Esophagus muscularis mucosa (tissue), 4 donors: ENCODE results near the gene LAMB1. TPM values are rescaled to one million over a fixed set of nuclear protein-coding genes. Genes with fewer than 3 reads are reported as not detected.

Source experiments
- DNase-seq: peaks from one replicate; pipeline ENCODE4 v3.0.0-alpha.2; 2017; ENCODE audit errors: extremely low spot score
- H3K27ac ChIP-seq, 4 donors: fragments of 200-600 bp; sonication (generic); replicated peaks in 1 of 4; 1 replicate in 3 of 4; 2 replicates in 1 of 4; pipeline ENCODE4 v1.5.1; 2016 to 2019; ENCODE audit warnings: mild to moderate bottlenecking in 1 of 4
- H3K27me3 ChIP-seq, 4 donors: fragments of 200-600 bp; sonication (generic); one replicate each; pipeline versions ENCODE4 v1.5.1 to v1.6.0; 2016 to 2019
- H3K36me3 ChIP-seq, 4 donors: fragments of 200-600 bp; sonication (generic); one replicate each; pipeline ENCODE4 v1.5.1; 2016 to 2019
- H3K4me1 ChIP-seq, 4 donors: fragments of 200-600 bp; sonication (generic); one replicate each; pipeline ENCODE4 v1.5.1; 2016 to 2019
- H3K4me3 ChIP-seq, 4 donors: fragments of 200-600 bp; sonication (generic); 1 replicate in 2 of 4; 2 replicates in 2 of 4; pipeline ENCODE4 v1.5.1; 2016 to 2019; ENCODE audit warnings: mild to moderate bottlenecking in 4 of 4, moderate library complexity in 1 of 4
- H3K9me3 ChIP-seq, 4 donors: fragments of 200-600 bp; sonication (generic); 1 replicate in 3 of 4; 2 replicates in 1 of 4; pipeline ENCODE4 v1.5.1; 2016 to 2019
- CTCF ChIP-seq, 3 experiments: fragments of 200-600 bp in 2 of 3; fragments of 450-650 bp in 1 of 3; sonication (generic) in 2 of 3; IDR thresholded peaks; one replicate each; pipeline ENCODE4 v1.5.1; 2017 to 2019; ENCODE audit warnings: antibody characterized with exemption in 3 of 3, mild to moderate bottlenecking in 2 of 3, moderate library complexity in 1 of 3
- EP300 ChIP-seq: sonication (generic); formaldehyde crosslinking; IDR thresholded peaks from one replicate; pipeline ENCODE4 v1.6.1; 2017; ENCODE audit warnings: antibody characterized with exemption
- POLR2A ChIP-seq: fragments of 450-650 bp; IDR thresholded peaks from one replicate; pipeline ENCODE4 v1.6.1; 2017; ENCODE audit warnings: antibody characterized with exemption, moderate library complexity, mild to moderate bottlenecking, low read depth
- POLR2AphosphoS5 ChIP-seq, 2 donors: sonication (generic); formaldehyde crosslinking; IDR thresholded peaks; one replicate each; pipeline ENCODE4 v1.6.1; 2017; ENCODE audit warnings: antibody characterized with exemption in 2 of 2
- WGBS: methylation state at CpG from one replicate; pipeline ENCODE4 v1.1.5; 2018; 5-methylcytosine and 5-hydroxymethylcytosine counted together
- intact Hi-C: fragments of 100-400 bp; cut with DNase I; formaldehyde crosslinking; loops from one replicate; pipeline ENCODE4 v1.15.1; 2023
- small RNA-seq, 3 donors: library from RNA; depleted of rRNA; stranded (forward); fragments of <200 nt; gene quantifications; one replicate each; pipeline ENCODE3, GENCODE V24; 2016
- total RNA-seq, 4 donors: library from RNA; depleted of rRNA; stranded (reverse); fragments of >200 nt; gene quantifications; one replicate each; pipeline versions ENCODE4 v1.1.0 to v1.2.1, GENCODE V29; 2016

Gene LAMB1
- total RNA-seq, 4 donors from 2014 or later: 167 to 240 (median 219) TPM

DNA sequence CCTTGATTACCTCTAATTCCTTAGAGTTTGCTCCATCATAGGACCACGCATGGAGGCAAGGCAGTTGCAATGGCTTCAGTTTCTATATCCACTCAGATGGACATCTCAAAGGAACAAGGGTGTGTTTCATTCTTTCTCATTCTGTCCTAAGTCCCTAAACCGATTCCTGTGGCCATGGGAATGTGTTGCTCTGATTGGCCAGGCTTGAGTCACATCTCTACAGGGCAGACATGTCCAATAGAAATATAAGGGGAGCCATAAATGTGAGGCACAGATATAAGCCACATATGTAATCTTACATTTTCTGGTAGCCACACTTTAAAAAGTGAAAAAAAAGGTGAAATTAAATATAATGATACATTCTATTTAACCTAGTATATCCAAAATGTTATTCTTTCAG lies 128.8 kb downstream of the LAMB1 start:
- Histone ChIP-seq H3K4me1 (peaks cover 0 to 6% (median 0%) of the 10 kb centered on the region in 4 donors), H3K27ac (peak overlapping the region in 2 of 4 donors; percentile 41 to 50), H3K4me3 (no peak overlapping the region), H3K9me3 (no peaks in the 10 kb centered on the region), H3K36me3 (no peaks in the 10 kb centered on the region), H3K27me3 (no peaks in the 10 kb centered on the region)
- intact Hi-C loops: loop anchor here (10.0 kb wide), 1 partner anchor 309 kb away; the partner anchor contains the start of genes COG5 and DUS4L
- DNase-seq: no peak
- TF ChIP-seq POLR2AphosphoS5 (IDR thresholded peaks at IDR 0.05): no peak
- TF ChIP-seq EP300: no peak
- TF ChIP-seq POLR2A: no peak
- TF ChIP-seq CTCF (IDR thresholded peaks at IDR 0.05): no peak
- WGBS: 84% methylated on average over 2 of the region's 2 CpGs

Small RNA genes within 50 kb of the gene (small RNA-seq; reads per million reads assigned to genes)
- 0 reads per million in 3 donors for gene RF00012

Other genes starting within 250 kb of the LAMB1 start
- gene SLC26A3, start 199.9 kb downstream of the LAMB1 start, total RNA-seq: 10 to 100 TPM in 2 of 4 donors, 1 to 10 TPM in 2; 4.5 to 13.1 (median 10.4) TPM
- gene DLD, start 112.0 kb downstream of the LAMB1 start, total RNA-seq: 100 to 1,000 TPM in 3 of 4 donors, 10 to 100 TPM in 1; 99.9 to 135 (median 119) TPM
- 1 to 10 TPM in 2 of 4 donors, under 1 TPM in 1, not detected in 1; 0.75 to 2.6 (median 1.7) TPM for gene LAMB4, start 127.2 kb upstream of the LAMB1 start, total RNA-seq